ENCODE measurements around the gene MARCHF7. TPM values are rescaled to one million over a fixed set of nuclear protein-coding genes. Genes with fewer than 3 reads are reported as not detected.

Gene MARCHF7
- total RNA-seq, 6 experiments from 2014 or later, result 73.8 to 91.5 (median 84.7) TPM

GRCh38 chr2:159706385-159706980 is 5.8 kb upstream of the MARCHF7 start:
- TF ChIP-seq, protein P1, sequence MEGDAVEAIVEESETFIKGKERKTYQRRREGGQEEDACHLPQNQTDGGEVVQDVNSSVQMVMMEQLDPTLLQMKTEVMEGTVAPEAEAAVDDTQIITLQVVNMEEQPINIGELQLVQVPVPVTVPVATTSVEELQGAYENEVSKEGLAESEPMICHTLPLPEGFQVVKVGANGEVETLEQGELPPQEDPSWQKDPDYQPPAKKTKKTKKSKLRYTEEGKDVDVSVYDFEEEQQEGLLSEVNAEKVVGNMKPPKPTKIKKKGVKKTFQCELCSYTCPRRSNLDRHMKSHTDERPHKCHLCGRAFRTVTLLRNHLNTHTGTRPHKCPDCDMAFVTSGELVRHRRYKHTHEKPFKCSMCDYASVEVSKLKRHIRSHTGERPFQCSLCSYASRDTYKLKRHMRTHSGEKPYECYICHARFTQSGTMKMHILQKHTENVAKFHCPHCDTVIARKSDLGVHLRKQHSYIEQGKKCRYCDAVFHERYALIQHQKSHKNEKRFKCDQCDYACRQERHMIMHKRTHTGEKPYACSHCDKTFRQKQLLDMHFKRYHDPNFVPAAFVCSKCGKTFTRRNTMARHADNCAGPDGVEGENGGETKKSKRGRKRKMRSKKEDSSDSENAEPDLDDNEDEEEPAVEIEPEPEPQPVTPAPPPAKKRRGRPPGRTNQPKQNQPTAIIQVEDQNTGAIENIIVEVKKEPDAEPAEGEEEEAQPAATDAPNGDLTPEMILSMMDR (IDR thresholded peaks at IDR 0.05), result no peak
- DNase-seq, result peak; percentile 16
- Mint-ChIP-seq H3K36me3 (ENCODE audit: low read depth) (0 out of 2 replicates have a peak, but pooled peaks cover 3% of the 10 kb centered on the region), H3K27me3 (ENCODE audit: insufficient read depth) (no peaks in the 10 kb centered on the region), H3K4me1 (ENCODE audit: low read depth) (peaks cover 29% of the 10 kb centered on the region), H3K4me3 (no peak overlapping the region), H3K9me3 (no peaks in the 10 kb centered on the region), H3K27ac (no peak overlapping the region)

- H3K27ac Mint-ChIP-seq, result no peak overlapping the region
Measured at GRCh38 chr2:159708066-159708760, 4.1 kb upstream of the MARCHF7 start.

GRCh38 chr2:159710601-159711180 is 1.6 kb upstream of the MARCHF7 start:
- TF ChIP-seq, protein P1 (IDR thresholded peaks at IDR 0.05), result no peak
- Mint-ChIP-seq H3K27ac (peak overlapping the region; percentile 67), H3K27me3 (ENCODE audit: insufficient read depth) (peaks cover 3% of the 10 kb centered on the region), H3K4me1 (ENCODE audit: low read depth) (peaks cover 56% of the 10 kb centered on the region), H3K4me3 (peak overlapping the region; percentile 100), H3K9me3 (peaks cover 4% of the 10 kb centered on the region; the same call in 1 of the 2 replicates), H3K36me3 (ENCODE audit: low read depth) (peaks cover 32% of the 10 kb centered on the region)
- DNase-seq, result peak; percentile 33

More at GRCh38 chr2:159708066-159708760, 4.1 kb upstream of the MARCHF7 start:
- TF ChIP-seq, protein P1 (IDR thresholded peaks at IDR 0.05), result no peak
- peaks cover 4% of the 10 kb centered on the region; the same call in 1 of the 2 replicates for H3K9me3 Mint-ChIP-seq
- no peak overlapping the region for H3K4me3 Mint-ChIP-seq
- peaks cover 12% of the 10 kb centered on the region for H3K36me3 Mint-ChIP-seq (ENCODE audit: low read depth)
- peaks cover 3% of the 10 kb centered on the region for H3K27me3 Mint-ChIP-seq (ENCODE audit: insufficient read depth)
- no peak for DNase-seq
- H3K4me1 Mint-ChIP-seq (ENCODE audit: low read depth), result peaks cover 33% of the 10 kb centered on the region

DNA sequence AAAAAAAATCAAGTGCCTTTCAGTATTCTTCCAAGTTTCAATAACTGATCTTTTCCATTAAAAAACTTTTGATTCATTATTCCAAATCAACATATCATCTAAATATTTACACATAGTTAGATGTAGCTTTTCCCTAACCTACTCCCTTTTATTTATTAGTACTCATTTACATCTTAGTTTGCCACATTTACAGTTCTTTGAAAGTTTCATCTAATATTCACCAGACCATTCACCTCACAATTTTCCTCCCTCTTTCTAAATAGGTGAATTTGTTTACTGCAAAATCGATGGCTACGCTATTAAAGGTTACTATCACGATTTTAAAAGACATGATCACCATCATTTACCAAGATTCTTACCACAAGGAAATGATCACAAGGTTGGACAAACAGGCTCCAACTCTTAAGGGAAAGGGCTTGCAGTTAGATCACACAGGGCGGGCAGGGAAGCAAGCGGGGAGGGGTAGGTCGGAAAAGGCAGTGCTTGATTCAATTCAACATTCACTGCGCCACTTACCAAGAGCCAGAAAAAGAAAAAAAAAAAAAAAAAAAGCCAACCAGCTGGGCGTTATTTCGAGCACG is 654 bp upstream of the MARCHF7 start:
- DNase-seq, result no peak
- H3K4me1 Mint-ChIP-seq (ENCODE audit: low read depth), result peaks cover 54% of the 10 kb centered on the region
- peak overlapping the region; percentile 100 for H3K4me3 Mint-ChIP-seq
- H3K9me3 Mint-ChIP-seq, result peaks cover 4% of the 10 kb centered on the region; the same call in 1 of the 2 replicates
- TF ChIP-seq, protein P1 (IDR thresholded peaks at IDR 0.05), result no peak
- H3K27ac Mint-ChIP-seq, result peak overlapping the region; percentile 91
- peaks cover 3% of the 10 kb centered on the region for H3K27me3 Mint-ChIP-seq (ENCODE audit: insufficient read depth)
- H3K36me3 Mint-ChIP-seq (ENCODE audit: low read depth), result peaks cover 39% of the 10 kb centered on the region

DNA sequence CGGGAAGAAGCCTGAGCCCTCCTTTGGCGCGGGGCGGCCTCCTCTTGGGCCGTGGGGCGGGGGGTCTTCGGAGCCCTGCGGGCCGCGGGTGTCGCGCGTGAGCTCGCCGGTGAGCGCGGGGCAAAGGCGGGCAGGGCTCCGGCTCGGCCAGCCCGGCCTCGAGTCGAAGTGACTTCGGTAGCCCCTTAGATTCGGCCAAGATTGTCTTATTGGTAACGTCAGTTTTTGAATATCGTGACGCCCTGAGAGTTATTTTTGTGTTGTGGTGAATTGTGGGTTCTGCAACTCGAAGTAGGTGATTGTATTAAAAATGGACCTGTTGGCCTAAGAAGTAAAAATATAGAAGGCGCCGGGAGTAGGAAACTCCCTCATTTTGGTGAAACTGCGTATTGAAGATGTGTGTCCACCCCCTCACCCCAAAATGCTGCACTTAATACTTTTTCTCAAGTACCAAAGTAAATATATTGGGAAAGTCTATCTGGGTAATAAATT is 669 bp downstream of the MARCHF7 start:
- Mint-ChIP-seq H3K4me1 (ENCODE audit: low read depth) (peaks cover 61% of the 10 kb centered on the region), H3K4me3 (peak overlapping the region; percentile 100), H3K9me3 (peaks cover 4% of the 10 kb centered on the region; the same call in 1 of the 2 replicates), H3K36me3 (ENCODE audit: low read depth) (peaks cover 46% of the 10 kb centered on the region), H3K27ac (peak overlapping the region; percentile 100), H3K27me3 (ENCODE audit: insufficient read depth) (peaks cover 3% of the 10 kb centered on the region)
- DNase-seq, result no peak
- TF ChIP-seq, protein P1 (IDR thresholded peaks at IDR 0.05), result no peak

Measured in HFFc6 (cell line).